IgD-negative memory B cell (primary cell): ENCODE results near the gene SLC18A3. TPM values are rescaled to one million over a fixed set of nuclear protein-coding genes. Genes with fewer than 3 reads are reported as not detected.

Experiments
- H3K27ac Mint-ChIP-seq, 3 donors: one replicate each; pipeline ENCODE4 v1.8.0; 2020 to 2022; ENCODE audit warnings: mild to moderate bottlenecking in 3 of 3, mixed read lengths in 3 of 3, moderate library complexity in 1 of 3
- H3K27me3 Mint-ChIP-seq: one replicate; pipeline ENCODE4 v1.8.0; 2021; ENCODE audit warnings: mixed read lengths
- H3K36me3 Mint-ChIP-seq: one replicate; pipeline ENCODE4 v1.8.0; 2020; ENCODE audit warnings: mild to moderate bottlenecking, mixed read lengths
- H3K4me1 Mint-ChIP-seq, 3 donors: one replicate each; pipeline ENCODE4 v1.8.0; 2020 to 2022; ENCODE audit warnings: mixed read lengths in 3 of 3, mild to moderate bottlenecking in 1 of 3
- H3K4me3 Mint-ChIP-seq, 4 donors: one replicate each; pipeline ENCODE4 v1.8.0; 2020 to 2022; ENCODE audit warnings: mild to moderate bottlenecking in 4 of 4, mixed read lengths in 4 of 4, moderate library complexity in 3 of 4
- H3K9me3 Mint-ChIP-seq, 3 donors: one replicate each; pipeline ENCODE4 v1.8.0; 2020 to 2021; ENCODE audit warnings: mixed read lengths in 3 of 3, mild to moderate bottlenecking in 1 of 3
- polyA plus RNA-seq: library from polyadenylated mRNA; unstranded; fragments of 300-500 nt; fragmentation: Illumina TruSeq; gene quantifications from one replicate; pipeline ENCODE4 v1.2.3, GENCODE V29; 2021

The SLC18A3 gene
- polyA plus RNA-seq, 1 donor from 2014 or later = not detected

- H3K9me3 Mint-ChIP-seq = peaks cover 2 to 15% (median 3%) of the 10 kb centered on the region in 3 donors
- H3K36me3 Mint-ChIP-seq = no peaks in the 10 kb centered on the region
- no peak overlapping the region for H3K4me3 Mint-ChIP-seq
- peaks cover 4 to 5% (median 5%) of the 10 kb centered on the region in 3 donors for H3K4me1 Mint-ChIP-seq
- no peak overlapping the region for H3K27ac Mint-ChIP-seq
- H3K27me3 Mint-ChIP-seq = peaks cover 9% of the 10 kb centered on the region
These were observed 17.2 kb upstream of the SLC18A3 start for GRCh38 chr10:49592726-49593563.

DNA sequence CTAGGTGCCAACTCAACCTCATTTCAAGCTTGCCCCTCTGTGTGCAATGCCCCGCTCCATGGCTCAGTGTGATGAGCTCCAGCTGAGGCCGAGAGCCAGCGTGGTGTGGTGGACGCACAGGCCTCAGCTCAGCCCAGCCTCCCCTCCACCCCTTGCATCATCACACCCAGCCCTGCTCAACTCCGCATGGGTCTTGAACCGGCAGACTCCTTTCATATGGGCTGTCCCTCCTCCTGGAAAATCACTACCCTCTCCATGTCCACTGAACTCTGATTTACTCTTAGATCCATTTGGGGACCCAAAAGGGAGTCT, 16.6 kb upstream of the SLC18A3 start:
- no peak overlapping the region for H3K27ac Mint-ChIP-seq
- peaks cover 2 to 11% (median 3%) of the 10 kb centered on the region in 3 donors for H3K9me3 Mint-ChIP-seq
- peaks cover 4 to 5% (median 5%) of the 10 kb centered on the region in 3 donors for H3K4me1 Mint-ChIP-seq

GRCh38 chr10:49593998-49594397, 16.1 kb upstream of the SLC18A3 start:
- Mint-ChIP-seq H3K9me3 (peaks cover 2 to 10% (median 2%) of the 10 kb centered on the region in 3 donors), H3K4me1 (peaks cover 4 to 5% (median 5%) of the 10 kb centered on the region in 3 donors)

More for the DNA sequence above, 16.6 kb upstream of the SLC18A3 start:
- Mint-ChIP-seq H3K4me3 (no peak overlapping the region), H3K27me3 (peaks cover 9% of the 10 kb centered on the region), H3K36me3 (no peaks in the 10 kb centered on the region)

DNA sequence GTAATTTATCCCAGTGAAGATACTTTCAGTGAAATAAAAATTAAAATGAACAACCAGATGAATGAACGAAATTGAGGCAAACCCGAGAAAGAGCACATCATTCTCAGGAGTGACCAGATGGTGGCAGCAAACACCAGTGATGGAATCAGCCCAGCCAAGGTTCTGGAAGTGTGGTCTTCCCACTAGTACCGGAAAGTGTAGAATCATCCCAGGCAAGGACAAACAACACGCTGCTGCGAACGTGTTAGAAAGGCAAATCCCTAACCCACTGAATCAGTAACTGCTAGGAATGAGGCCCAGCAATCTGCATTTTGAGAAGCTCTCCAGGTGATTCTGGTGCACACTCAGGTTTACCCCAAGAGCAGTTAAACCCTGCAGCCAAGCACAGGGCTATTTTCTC, 15.5 kb upstream of the SLC18A3 start:
- Mint-ChIP-seq H3K4me1 (peaks cover 4 to 5% (median 5%) of the 10 kb centered on the region in 3 donors), H3K27me3 (peaks cover 9% of the 10 kb centered on the region), H3K9me3 (peaks cover 0 to 4% (median 2%) of the 10 kb centered on the region in 3 donors), H3K36me3 (no peaks in the 10 kb centered on the region), H3K27ac (no peak overlapping the region), H3K4me3 (no peak overlapping the region)

More at GRCh38 chr10:49593998-49594397, 16.1 kb upstream of the SLC18A3 start:
- Mint-ChIP-seq H3K27ac (no peak overlapping the region), H3K27me3 (peaks cover 9% of the 10 kb centered on the region), H3K4me3 (no peak overlapping the region), H3K36me3 (no peaks in the 10 kb centered on the region)

- Mint-ChIP-seq H3K27me3 (peaks cover 9% of the 10 kb centered on the region), H3K36me3 (no peaks in the 10 kb centered on the region)
These were observed 15.0 kb upstream of the SLC18A3 start for GRCh38 chr10:49595003-49595712.

GRCh38 chr10:49595713-49596492, 14.2 kb upstream of the SLC18A3 start:
- H3K27me3 Mint-ChIP-seq = peaks cover 15% of the 10 kb centered on the region

More at GRCh38 chr10:49595003-49595712, 15.0 kb upstream of the SLC18A3 start:
- Mint-ChIP-seq H3K9me3 (peaks cover 0 to 2% (median 2%) of the 10 kb centered on the region in 3 donors), H3K4me1 (peaks cover 4 to 5% (median 5%) of the 10 kb centered on the region in 3 donors), H3K27ac (no peak overlapping the region), H3K4me3 (no peak overlapping the region)

GRCh38 chr10:49596493-49596809, 13.7 kb upstream of the SLC18A3 start:
- peaks cover 16% of the 10 kb centered on the region for H3K27me3 Mint-ChIP-seq
- peaks cover 4 to 5% (median 5%) of the 10 kb centered on the region in 3 donors for H3K4me1 Mint-ChIP-seq
- H3K9me3 Mint-ChIP-seq = no peaks in the 10 kb centered on the region
- no peak overlapping the region for H3K4me3 Mint-ChIP-seq
- no peaks in the 10 kb centered on the region for H3K36me3 Mint-ChIP-seq
- no peak overlapping the region for H3K27ac Mint-ChIP-seq

More at GRCh38 chr10:49595713-49596492, 14.2 kb upstream of the SLC18A3 start:
- H3K27ac Mint-ChIP-seq = no peak overlapping the region
- peaks cover 4 to 5% (median 5%) of the 10 kb centered on the region in 3 donors for H3K4me1 Mint-ChIP-seq
- no peaks in the 10 kb centered on the region for H3K9me3 Mint-ChIP-seq
- no peaks in the 10 kb centered on the region for H3K36me3 Mint-ChIP-seq
- H3K4me3 Mint-ChIP-seq = no peak overlapping the region

DNA sequence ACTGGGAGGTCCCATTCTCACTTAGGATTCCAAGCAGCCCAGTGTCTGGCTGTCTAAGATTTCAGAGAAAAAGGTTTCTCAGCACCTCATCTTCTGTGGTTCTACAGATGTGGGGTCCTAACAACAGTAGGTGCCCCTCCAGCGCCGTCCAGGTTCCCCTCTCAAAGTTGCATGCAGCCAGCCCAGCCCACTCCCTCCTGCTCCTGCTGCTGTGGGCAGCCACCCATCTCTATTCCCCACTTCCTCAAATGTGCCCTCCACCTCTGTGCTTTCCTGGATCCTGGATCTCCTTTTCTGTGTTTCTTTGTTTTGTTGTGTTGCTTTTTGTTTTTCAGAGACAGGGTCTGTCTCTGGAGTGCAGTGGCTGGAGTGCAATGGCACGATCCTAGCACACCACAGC, 13.3 kb upstream of the SLC18A3 start:
- H3K27me3 Mint-ChIP-seq = peaks cover 12% of the 10 kb centered on the region
- H3K4me3 Mint-ChIP-seq = no peak overlapping the region
- no peaks in the 10 kb centered on the region for H3K36me3 Mint-ChIP-seq
- peaks cover 4 to 5% (median 5%) of the 10 kb centered on the region in 3 donors for H3K4me1 Mint-ChIP-seq
- no peaks in the 10 kb centered on the region for H3K9me3 Mint-ChIP-seq
- no peak overlapping the region for H3K27ac Mint-ChIP-seq

DNA sequence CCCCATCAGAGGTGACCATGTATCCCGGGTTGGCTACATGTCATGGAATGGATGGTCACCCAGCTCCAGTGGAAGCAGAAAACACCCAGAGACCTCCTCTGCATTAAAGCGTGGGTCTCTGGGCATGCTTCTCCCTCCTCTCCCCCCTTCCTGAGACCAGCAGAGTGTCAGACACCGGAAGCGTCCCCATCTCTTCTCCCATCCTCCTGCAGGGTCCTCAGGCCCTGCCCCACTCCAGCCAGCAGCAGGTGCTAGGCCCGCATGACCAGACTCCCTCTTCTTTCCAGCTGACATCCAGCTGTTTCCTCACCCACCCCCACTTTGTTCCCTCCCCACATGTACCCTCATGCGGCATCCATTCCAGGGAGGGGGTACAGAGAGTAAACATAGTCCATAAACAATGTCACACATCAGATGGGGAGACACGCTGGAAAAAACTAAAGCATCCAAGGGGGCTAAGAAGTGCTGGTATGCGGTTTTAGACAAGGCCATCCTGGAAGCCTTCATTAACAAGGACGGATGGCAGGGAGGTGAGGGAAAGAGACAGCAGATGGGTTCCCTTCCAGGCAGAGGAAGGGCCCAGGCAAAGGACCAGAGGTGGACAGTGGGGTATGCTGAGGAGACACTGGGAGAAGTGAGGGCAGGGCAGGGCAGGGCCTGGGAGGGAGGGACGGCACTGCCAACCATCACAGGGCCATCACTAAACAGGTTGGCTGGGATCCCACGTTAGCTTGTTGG, 12.5 kb upstream of the SLC18A3 start:
- no peaks in the 10 kb centered on the region for H3K9me3 Mint-ChIP-seq
- no peak overlapping the region for H3K27ac Mint-ChIP-seq
- peaks cover 4 to 5% (median 5%) of the 10 kb centered on the region in 3 donors for H3K4me1 Mint-ChIP-seq
- no peak overlapping the region for H3K4me3 Mint-ChIP-seq
- H3K27me3 Mint-ChIP-seq = peaks cover 18% of the 10 kb centered on the region
- no peaks in the 10 kb centered on the region for H3K36me3 Mint-ChIP-seq

GRCh38 chr10:49598164-49598856, 11.8 kb upstream of the SLC18A3 start:
- Mint-ChIP-seq H3K27ac (no peak overlapping the region), H3K36me3 (no peaks in the 10 kb centered on the region), H3K9me3 (no peaks in the 10 kb centered on the region), H3K4me3 (no peak overlapping the region), H3K4me1 (peaks cover 0 to 3% (median 3%) of the 10 kb centered on the region in 3 donors), H3K27me3 (peaks cover 18% of the 10 kb centered on the region)

DNA sequence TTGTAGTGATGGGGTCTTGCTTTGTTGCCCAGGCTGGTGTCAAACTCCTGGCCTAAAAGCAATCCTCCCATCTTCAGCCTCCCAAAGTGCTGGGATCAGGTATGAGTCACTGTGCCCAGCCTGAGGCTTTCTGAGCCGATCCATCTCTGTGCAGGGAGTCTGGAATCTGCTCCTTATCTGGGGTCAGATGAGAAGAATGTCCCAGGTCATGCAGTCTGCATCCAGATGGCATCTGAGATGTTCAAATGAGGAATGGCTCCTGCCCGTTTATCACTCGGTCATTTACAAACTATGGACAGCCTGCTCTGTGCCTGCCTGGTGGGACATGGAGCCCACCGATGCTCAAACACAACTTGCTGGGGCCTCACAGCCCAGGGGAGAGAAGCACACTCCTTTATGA, 11.1 kb upstream of the SLC18A3 start:
- no peak overlapping the region for H3K27ac Mint-ChIP-seq
- no peaks in the 10 kb centered on the region for H3K36me3 Mint-ChIP-seq
- no peaks in the 10 kb centered on the region for H3K9me3 Mint-ChIP-seq
- H3K27me3 Mint-ChIP-seq = peaks cover 18% of the 10 kb centered on the region
- H3K4me3 Mint-ChIP-seq = no peak overlapping the region
- H3K4me1 Mint-ChIP-seq = peaks cover 0 to 3% (median 3%) of the 10 kb centered on the region in 3 donors

DNA sequence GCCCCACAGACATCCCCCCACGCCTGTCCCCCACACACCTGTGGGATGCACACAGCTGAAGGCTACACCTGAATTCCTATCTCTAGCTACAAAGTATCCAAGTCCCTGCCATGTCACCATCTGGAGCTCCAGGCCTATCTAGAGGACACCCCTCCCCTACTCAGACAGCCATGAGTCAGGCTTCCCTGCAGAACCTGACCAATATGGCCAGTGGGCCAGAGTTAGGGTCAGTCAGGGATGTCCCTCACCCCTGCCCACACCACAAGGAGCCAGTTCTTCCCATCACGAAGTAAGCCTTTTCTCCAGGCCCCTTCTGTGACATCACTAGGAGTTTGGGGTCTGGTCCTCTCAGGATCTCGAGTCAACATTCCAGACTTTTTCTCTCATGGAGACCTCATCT, 10.6 kb upstream of the SLC18A3 start:
- H3K9me3 Mint-ChIP-seq = no peaks in the 10 kb centered on the region
- H3K4me3 Mint-ChIP-seq = no peak overlapping the region
- no peaks in the 10 kb centered on the region for H3K36me3 Mint-ChIP-seq
- H3K27me3 Mint-ChIP-seq = peaks cover 18% of the 10 kb centered on the region
- no peak overlapping the region for H3K27ac Mint-ChIP-seq
- peaks cover 0 to 1% (median under 1%) of the 10 kb centered on the region in 3 donors for H3K4me1 Mint-ChIP-seq

DNA sequence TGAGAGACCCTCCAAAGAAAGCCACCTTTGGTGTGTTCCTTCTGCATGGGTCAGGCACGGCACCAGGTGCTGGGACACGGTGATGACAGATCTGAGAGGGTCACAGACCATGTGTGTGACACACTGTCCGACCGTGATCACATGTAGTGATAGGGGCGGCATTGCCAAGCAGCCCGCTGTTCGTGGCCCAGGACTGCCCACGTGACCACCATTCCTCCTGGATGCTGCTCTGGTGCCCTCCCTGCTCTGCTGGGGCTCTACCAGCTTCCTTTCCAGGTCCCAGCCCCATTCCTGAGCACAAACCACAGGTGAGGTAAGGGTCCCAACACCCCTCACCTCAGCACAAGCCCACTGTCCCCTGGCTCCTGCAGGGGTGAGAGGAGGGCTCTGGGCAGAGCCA, 10.1 kb upstream of the SLC18A3 start:
- Mint-ChIP-seq H3K27me3 (peaks cover 20% of the 10 kb centered on the region), H3K9me3 (no peaks in the 10 kb centered on the region), H3K4me1 (no peaks in the 10 kb centered on the region), H3K27ac (no peak overlapping the region), H3K4me3 (no peak overlapping the region), H3K36me3 (no peaks in the 10 kb centered on the region)
